HFFc6 (cell line): Measurements from ENCODE around the gene SGIP1. TPM values are rescaled to one million over a fixed set of nuclear protein-coding genes. Genes with fewer than 3 reads are reported as not detected.

Source experiments
- DNase-seq: peaks from one replicate; pipeline ENCODE4 v3.0.0-alpha.2; 2018
- H3K27ac Mint-ChIP-seq: 2 replicates; pipeline ENCODE4 v1.8.0; 2020; ENCODE audit warnings: mild to moderate bottlenecking, mixed read lengths
- H3K27me3 Mint-ChIP-seq: 2 replicates; pipeline ENCODE4 v1.8.0; 2021; ENCODE audit warnings: mild to moderate bottlenecking, moderate library complexity, mixed read lengths; ENCODE audit not compliant: insufficient read depth
- H3K36me3 Mint-ChIP-seq: 2 replicates; pipeline ENCODE4 v1.8.0; 2021; ENCODE audit warnings: low read depth, mixed read lengths
- H3K4me1 Mint-ChIP-seq: 2 replicates; pipeline ENCODE4 v1.8.0; 2020; ENCODE audit warnings: low read depth, mixed read lengths
- H3K4me3 Mint-ChIP-seq: 2 replicates; pipeline ENCODE4 v1.8.0; 2020; ENCODE audit warnings: mild to moderate bottlenecking, moderate library complexity, mixed read lengths
- H3K9me3 Mint-ChIP-seq: 2 replicates; pipeline ENCODE4 v1.8.0; 2020; ENCODE audit warnings: mild to moderate bottlenecking, mixed read lengths
- total RNA-seq, 6 experiments: library from RNA; stranded (reverse); fragmentation: NEBNext Ultra II Directional; extraction: Animal tissue kit (Norgen Biotek cat#: 25700); gene quantifications; 2 replicates in 1 of 6; 3 replicates in 5 of 6; pipeline ENCODE4 v1.2.3, GENCODE V29; 2021
- TF ChIP-seq, protein P1 (sequence below): fragments of 200-600 bp; sonication (generic); IDR thresholded peaks from 2 replicates; pipeline ENCODE4 v1.5.0; 2021; ENCODE audit warnings: antibody characterized with exemption, mild to moderate bottlenecking

The SGIP1 gene
- total RNA-seq, 6 experiments from 2014 or later: 53.3 to 72.0 (median 57.9) TPM

DNA sequence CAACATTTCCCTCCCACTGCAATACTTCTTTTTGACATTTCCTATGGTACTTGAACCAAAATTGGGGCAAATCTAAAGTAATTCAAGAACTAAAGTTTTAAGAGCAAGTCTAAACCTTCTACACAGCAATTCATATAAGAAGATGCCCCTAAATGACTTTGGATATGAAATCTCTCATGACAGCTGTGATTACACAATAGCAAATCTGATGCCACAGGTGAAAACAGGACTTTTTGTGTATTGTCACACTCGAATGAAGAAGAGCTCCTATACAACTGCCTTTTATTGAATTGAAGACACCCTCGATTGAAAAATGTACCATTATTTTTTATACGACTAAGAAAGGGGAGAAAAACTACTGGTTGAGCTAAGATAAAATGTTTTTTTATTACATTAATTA, 158.7 kb downstream of the SGIP1 start:
- Mint-ChIP-seq H3K36me3 (peaks cover 70% of the 10 kb centered on the region), H3K27ac (no peak overlapping the region)
- TF ChIP-seq, protein P1, sequence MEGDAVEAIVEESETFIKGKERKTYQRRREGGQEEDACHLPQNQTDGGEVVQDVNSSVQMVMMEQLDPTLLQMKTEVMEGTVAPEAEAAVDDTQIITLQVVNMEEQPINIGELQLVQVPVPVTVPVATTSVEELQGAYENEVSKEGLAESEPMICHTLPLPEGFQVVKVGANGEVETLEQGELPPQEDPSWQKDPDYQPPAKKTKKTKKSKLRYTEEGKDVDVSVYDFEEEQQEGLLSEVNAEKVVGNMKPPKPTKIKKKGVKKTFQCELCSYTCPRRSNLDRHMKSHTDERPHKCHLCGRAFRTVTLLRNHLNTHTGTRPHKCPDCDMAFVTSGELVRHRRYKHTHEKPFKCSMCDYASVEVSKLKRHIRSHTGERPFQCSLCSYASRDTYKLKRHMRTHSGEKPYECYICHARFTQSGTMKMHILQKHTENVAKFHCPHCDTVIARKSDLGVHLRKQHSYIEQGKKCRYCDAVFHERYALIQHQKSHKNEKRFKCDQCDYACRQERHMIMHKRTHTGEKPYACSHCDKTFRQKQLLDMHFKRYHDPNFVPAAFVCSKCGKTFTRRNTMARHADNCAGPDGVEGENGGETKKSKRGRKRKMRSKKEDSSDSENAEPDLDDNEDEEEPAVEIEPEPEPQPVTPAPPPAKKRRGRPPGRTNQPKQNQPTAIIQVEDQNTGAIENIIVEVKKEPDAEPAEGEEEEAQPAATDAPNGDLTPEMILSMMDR: no peak

DNA sequence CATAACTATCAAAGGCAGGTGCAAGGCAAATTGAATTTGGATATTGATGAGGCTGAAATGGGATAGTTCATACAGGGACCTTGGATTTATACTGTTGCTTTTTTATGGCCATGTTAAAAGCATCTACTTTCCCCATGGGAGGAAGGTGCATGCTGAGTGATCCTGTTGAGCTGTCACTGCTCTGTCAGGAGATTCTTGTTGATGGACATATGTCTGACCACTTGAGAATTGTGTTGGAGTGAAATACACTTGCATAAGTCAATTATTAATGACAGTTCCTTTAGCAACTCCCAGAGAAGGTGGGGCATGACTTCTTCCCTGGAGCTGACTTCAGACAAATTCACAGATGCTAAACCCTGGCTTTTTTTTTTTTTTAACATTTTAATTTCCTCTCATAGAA, 159.9 kb downstream of the SGIP1 start:
- Mint-ChIP-seq H3K4me1 (peaks cover 19% of the 10 kb centered on the region), H3K36me3 (peaks cover 63% of the 10 kb centered on the region), H3K27ac (no peak overlapping the region), H3K27me3 (peaks cover 2% of the 10 kb centered on the region), H3K9me3 (no peaks in the 10 kb centered on the region; the same call in 1 of the 2 replicates), H3K4me3 (no peak overlapping the region)
- no peak for DNase-seq
- TF ChIP-seq, protein P1: no peak

More for the DNA sequence above, 158.7 kb downstream of the SGIP1 start:
- Mint-ChIP-seq H3K9me3 (no peaks in the 10 kb centered on the region; the same call in 1 of the 2 replicates), H3K4me1 (peaks cover 19% of the 10 kb centered on the region), H3K4me3 (no peak overlapping the region), H3K27me3 (peaks cover 2% of the 10 kb centered on the region)
- no peak for DNase-seq

DNA sequence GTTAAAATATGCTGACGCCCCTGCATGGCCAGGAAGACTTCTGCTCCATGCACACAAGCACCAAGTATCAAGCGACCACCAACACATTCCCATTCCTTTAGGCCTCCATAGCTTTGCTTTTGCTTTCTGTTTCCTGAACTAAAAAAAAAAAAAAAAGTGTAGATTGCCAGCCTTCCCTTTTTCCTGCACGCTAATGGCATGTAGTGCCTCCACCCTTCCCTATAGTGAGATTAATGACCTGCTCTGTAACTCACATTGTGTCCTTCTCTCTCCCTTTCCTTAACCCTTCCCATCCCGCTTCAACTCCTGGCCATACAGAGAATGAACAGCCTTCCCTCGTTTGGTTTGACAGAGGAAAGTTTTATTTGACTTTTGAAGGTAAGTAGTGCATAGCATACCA, 161.2 kb downstream of the SGIP1 start:
- no peak overlapping the region for H3K4me3 Mint-ChIP-seq
- H3K4me1 Mint-ChIP-seq: peaks cover 19% of the 10 kb centered on the region
- H3K27ac Mint-ChIP-seq: no peak overlapping the region; the same call in 1 of the 2 replicates
- TF ChIP-seq, protein P1: no peak
- peaks cover 58% of the 10 kb centered on the region for H3K36me3 Mint-ChIP-seq
- no peak for DNase-seq
- H3K9me3 Mint-ChIP-seq: no peaks in the 10 kb centered on the region
- no peaks in the 10 kb centered on the region; the same call in none of the 2 replicates for H3K27me3 Mint-ChIP-seq

DNA sequence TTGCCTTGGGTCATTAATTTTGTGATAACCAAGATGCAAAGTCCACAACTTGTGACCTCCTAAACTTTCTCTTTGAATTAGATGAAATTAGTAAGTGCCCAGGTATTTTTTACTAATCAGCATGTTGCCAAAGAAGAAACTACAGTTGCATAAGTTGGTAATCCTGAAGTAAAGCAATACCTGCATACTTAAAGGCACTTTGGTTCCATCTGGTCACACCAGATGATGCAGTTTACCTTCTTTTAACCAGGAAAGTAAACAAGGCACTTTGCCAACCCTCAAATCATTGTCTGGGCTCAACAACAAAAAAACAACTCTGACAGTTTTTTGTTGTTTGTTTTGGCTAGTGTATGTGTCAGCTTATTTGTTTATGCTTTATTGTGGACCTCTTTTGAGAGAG, 162.8 kb downstream of the SGIP1 start:
- no peak overlapping the region for H3K4me3 Mint-ChIP-seq
- DNase-seq: no peak
- no peaks in the 10 kb centered on the region; the same call in 1 of the 2 replicates for H3K27me3 Mint-ChIP-seq
- TF ChIP-seq, protein P1: no peak
- H3K36me3 Mint-ChIP-seq: peaks cover 45% of the 10 kb centered on the region
- no peaks in the 10 kb centered on the region for H3K9me3 Mint-ChIP-seq
- no peak overlapping the region for H3K27ac Mint-ChIP-seq
- peaks cover 13% of the 10 kb centered on the region for H3K4me1 Mint-ChIP-seq

DNA sequence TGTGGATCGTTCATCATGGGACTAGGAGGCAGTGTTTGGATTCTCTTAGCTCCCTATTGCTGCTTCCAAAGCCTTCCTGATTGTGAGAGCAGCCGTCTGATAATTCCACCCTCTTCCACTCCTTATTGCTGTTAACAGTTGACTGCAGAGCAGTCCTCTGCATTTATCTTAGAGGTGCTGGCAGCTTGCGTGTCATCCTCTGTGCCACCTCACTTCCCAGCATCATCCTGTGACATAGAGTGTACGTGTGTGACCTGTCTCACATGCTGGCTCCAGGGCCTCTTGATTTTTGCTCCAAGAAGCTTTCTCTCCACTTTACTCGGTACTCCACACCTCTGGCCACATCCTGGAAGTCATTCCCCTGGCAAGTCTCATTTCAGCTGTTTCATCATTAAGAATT, 165.3 kb downstream of the SGIP1 start:
- Mint-ChIP-seq H3K27ac (no peak overlapping the region), H3K27me3 (no peaks in the 10 kb centered on the region; the same call in 1 of the 2 replicates), H3K9me3 (no peaks in the 10 kb centered on the region), H3K36me3 (peaks cover 38% of the 10 kb centered on the region), H3K4me1 (peaks cover 11% of the 10 kb centered on the region), H3K4me3 (no peak overlapping the region)
- no peak for DNase-seq
- TF ChIP-seq, protein P1: no peak
